ENCODE results near the gene TAF8.

The TAF8 gene

GRCh38 chr6:42010185-42010891, 40.0 kb upstream of the TAF8 start:
- TF ChIP-seq, protein P1, sequence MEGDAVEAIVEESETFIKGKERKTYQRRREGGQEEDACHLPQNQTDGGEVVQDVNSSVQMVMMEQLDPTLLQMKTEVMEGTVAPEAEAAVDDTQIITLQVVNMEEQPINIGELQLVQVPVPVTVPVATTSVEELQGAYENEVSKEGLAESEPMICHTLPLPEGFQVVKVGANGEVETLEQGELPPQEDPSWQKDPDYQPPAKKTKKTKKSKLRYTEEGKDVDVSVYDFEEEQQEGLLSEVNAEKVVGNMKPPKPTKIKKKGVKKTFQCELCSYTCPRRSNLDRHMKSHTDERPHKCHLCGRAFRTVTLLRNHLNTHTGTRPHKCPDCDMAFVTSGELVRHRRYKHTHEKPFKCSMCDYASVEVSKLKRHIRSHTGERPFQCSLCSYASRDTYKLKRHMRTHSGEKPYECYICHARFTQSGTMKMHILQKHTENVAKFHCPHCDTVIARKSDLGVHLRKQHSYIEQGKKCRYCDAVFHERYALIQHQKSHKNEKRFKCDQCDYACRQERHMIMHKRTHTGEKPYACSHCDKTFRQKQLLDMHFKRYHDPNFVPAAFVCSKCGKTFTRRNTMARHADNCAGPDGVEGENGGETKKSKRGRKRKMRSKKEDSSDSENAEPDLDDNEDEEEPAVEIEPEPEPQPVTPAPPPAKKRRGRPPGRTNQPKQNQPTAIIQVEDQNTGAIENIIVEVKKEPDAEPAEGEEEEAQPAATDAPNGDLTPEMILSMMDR (IDR thresholded peaks at IDR 0.05; ENCODE audit: insufficient read depth, low read length, poor library complexity, severe bottlenecking), result no peak
- no peaks in the 10 kb centered on the region for H3K36me3 ChIP-seq (ENCODE audit: control insufficient read depth, insufficient read depth, low read length)
- H3K27me3 ChIP-seq (replicated peaks; ENCODE audit: control insufficient read depth, insufficient read depth, low read length), result no peaks in the 10 kb centered on the region
- no peak for DNase-seq (ENCODE audit: extremely low read depth, insufficient read length)
- H3K4me3 ChIP-seq (replicated peaks; ENCODE audit: low read depth, low read length), result no peak overlapping the region

DNA sequence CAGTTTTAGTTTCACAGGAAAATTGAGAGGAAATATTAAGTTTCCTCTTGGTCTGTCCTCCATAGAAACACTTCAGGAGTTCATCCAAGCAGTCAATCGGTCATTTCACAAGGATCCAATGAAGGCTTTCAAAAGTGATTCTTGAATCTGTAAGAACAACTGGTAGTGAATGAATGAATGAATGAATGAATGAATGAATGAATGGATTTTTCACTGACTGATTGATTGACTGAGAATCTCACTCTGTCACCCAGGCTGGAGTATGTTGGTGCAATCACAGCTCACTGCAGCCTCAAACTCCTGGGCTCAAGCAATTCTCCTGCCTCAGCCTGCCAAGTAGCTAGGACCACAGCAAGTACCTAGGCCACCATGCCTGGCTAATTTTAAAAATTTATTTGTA, 39.4 kb upstream of the TAF8 start:
- DNase-seq (ENCODE audit: extremely low read depth, insufficient read length), result no peak
- no peak overlapping the region for H3K4me3 ChIP-seq (replicated peaks; ENCODE audit: low read depth, low read length)
- H3K36me3 ChIP-seq (ENCODE audit: control insufficient read depth, insufficient read depth, low read length), result no peaks in the 10 kb centered on the region
- H3K27me3 ChIP-seq (replicated peaks; ENCODE audit: control insufficient read depth, insufficient read depth, low read length), result no peaks in the 10 kb centered on the region
- TF ChIP-seq, protein P1 (IDR thresholded peaks at IDR 0.05; ENCODE audit: insufficient read depth, low read length, poor library complexity, severe bottlenecking), result no peak

- no peaks in the 10 kb centered on the region for H3K36me3 ChIP-seq (ENCODE audit: control insufficient read depth, insufficient read depth, low read length)
- TF ChIP-seq, protein P1 (IDR thresholded peaks at IDR 0.05; ENCODE audit: insufficient read depth, low read length, poor library complexity, severe bottlenecking), result no peak
- DNase-seq (ENCODE audit: extremely low read depth, insufficient read length), result no peak
- H3K27me3 ChIP-seq (replicated peaks; ENCODE audit: control insufficient read depth, insufficient read depth, low read length), result no peaks in the 10 kb centered on the region
- H3K4me3 ChIP-seq (replicated peaks; ENCODE audit: low read depth, low read length), result no peak overlapping the region
Observed at GRCh38 chr6:42012501-42013133, 37.7 kb upstream of the TAF8 start.

DNA sequence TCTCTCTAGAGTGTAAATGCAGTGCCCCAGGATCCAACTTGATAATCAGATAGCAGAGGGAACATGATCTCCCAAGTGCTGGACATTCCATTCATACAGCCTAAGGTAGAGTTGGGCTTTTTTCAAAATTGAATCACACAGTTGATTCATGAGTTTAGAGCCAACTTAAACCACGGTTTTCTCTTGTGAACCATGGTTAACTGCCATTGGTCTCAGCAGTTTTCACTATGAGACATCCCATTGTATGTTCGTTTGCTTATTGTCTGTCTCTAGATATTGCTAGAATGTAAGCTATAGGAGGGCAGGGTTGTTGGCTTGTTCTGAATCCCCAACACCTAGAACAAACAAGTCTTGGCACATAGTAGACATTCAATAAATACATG, 37.2 kb upstream of the TAF8 start:
- TF ChIP-seq, protein P1 (IDR thresholded peaks at IDR 0.05; ENCODE audit: insufficient read depth, low read length, poor library complexity, severe bottlenecking), result no peak

GRCh38 chr6:42017021-42017643, 33.2 kb upstream of the TAF8 start:
- H3K27me3 ChIP-seq (replicated peaks; ENCODE audit: control insufficient read depth, insufficient read depth, low read length), result no peaks in the 10 kb centered on the region
- no peak overlapping the region for H3K4me3 ChIP-seq (replicated peaks; ENCODE audit: low read depth, low read length)
- no peak for DNase-seq (ENCODE audit: extremely low read depth, insufficient read length)
- TF ChIP-seq, protein P1 (IDR thresholded peaks at IDR 0.05; ENCODE audit: insufficient read depth, low read length, poor library complexity, severe bottlenecking), result no peak
- no peaks in the 10 kb centered on the region for H3K36me3 ChIP-seq (ENCODE audit: control insufficient read depth, insufficient read depth, low read length)

More for the DNA sequence above, 37.2 kb upstream of the TAF8 start:
- Histone ChIP-seq H3K27me3 (replicated peaks; ENCODE audit: control insufficient read depth, insufficient read depth, low read length) (no peaks in the 10 kb centered on the region), H3K4me3 (replicated peaks; ENCODE audit: low read depth, low read length) (no peak overlapping the region), H3K36me3 (ENCODE audit: control insufficient read depth, insufficient read depth, low read length) (no peaks in the 10 kb centered on the region)
- DNase-seq (ENCODE audit: extremely low read depth, insufficient read length), result no peak
